OCI-LY3 (cell line): ENCODE results near the gene RPL12.

Experiments
- CTCF ChIP-seq: fragments of 200-600, 300-600 bp; sonication (generic); IDR thresholded peaks from 2 replicates; pipeline ENCODE4 v1.5.1; 2014; ENCODE audit warnings: antibody characterized with exemption, low read length, low read depth
- EZH2phosphoT487 ChIP-seq: fragments of 200-600 bp; shearing (Covaris generic); IDR thresholded peaks from 2 replicates; pipeline ENCODE4 v1.6.1; 2018; ENCODE audit warnings: antibody characterized with exemption, mixed run types, low read depth

GRCh38 chr9:127449332-127449966, 1.8 kb downstream of the RPL12 start:
- no peak for TF ChIP-seq CTCF
- TF ChIP-seq EZH2phosphoT487 = no peak
